Measurements from ENCODE around the gene PCK1. TPM values are rescaled to one million over a fixed set of nuclear protein-coding genes. Genes with fewer than 3 reads are reported as not detected.

The PCK1 gene
- total and polyA plus RNA-seq, 4 donors, result 0.21 to 49.2 (median 0.54) TPM

- H3K36me3 ChIP-seq (ENCODE audit: control insufficient read depth in 1 of 2, insufficient read depth in 2 of 2, low read length in 1 of 2), result no peaks in the 10 kb centered on the region
- H3K4me1 ChIP-seq (ENCODE audit: control insufficient read depth in 1 of 2, insufficient read depth in 2 of 2, low read length in 2 of 2), result no peaks in the 10 kb centered on the region
- DNase-seq, result peak; percentile 82 to 91
- no peaks in the 10 kb centered on the region for H3K27me3 ChIP-seq (ENCODE audit: control insufficient read depth in 1 of 2, insufficient read depth in 2 of 2, low read length in 1 of 2)
- 22 to 27% methylated on average over 34 to 39 of the region's 39 CpGs for WGBS, 2 donors
- no peaks in the 10 kb centered on the region for H3K9me3 ChIP-seq (ENCODE audit: control insufficient read depth, low read length)
- ATAC-seq (ENCODE audit: low FRiP score), result peak; percentile 83
- H3K4me3 ChIP-seq (ENCODE audit: low read length in 2 of 2), result no peak overlapping the region
- H3K27ac ChIP-seq (ENCODE audit: low read depth in 1 of 2, low read length in 2 of 2), result no peak overlapping the region
- intact Hi-C loops (cut with DNase I), result loop anchor here (1.0 to 10.0 kb wide), 4 partner anchors 212 to 1098 kb away; partner anchors contain the start of gene NPEPL1 (in 1 of the 2)
Observed at GRCh38 chr20:57596998-57597939, 36.4 kb downstream of the PCK1 start.

GRCh38 chr20:57598060-57598459 is 37.1 kb downstream of the PCK1 start:
- intact Hi-C loops (cut with DNase I), result loop anchor here (10.0 kb wide), 2 partner anchors 213 to 1097 kb away; partner anchors contain the start of gene NPEPL1 (in 1 of the 2)

GRCh38 chr20:57598491-57598890 is 37.6 kb downstream of the PCK1 start:
- H3K9me3 ChIP-seq (ENCODE audit: control insufficient read depth, low read length), result no peaks in the 10 kb centered on the region
- ATAC-seq (ENCODE audit: low FRiP score) (no peak), DNase-seq (peak in 1 of 2 donors; percentile 17)
- H3K27me3 ChIP-seq (ENCODE audit: control insufficient read depth in 1 of 2, insufficient read depth in 2 of 2, low read length in 1 of 2), result no peaks in the 10 kb centered on the region
- no peaks in the 10 kb centered on the region for H3K36me3 ChIP-seq (ENCODE audit: control insufficient read depth in 1 of 2, insufficient read depth in 2 of 2, low read length in 1 of 2)
- no peaks in the 10 kb centered on the region for H3K4me1 ChIP-seq (ENCODE audit: control insufficient read depth in 1 of 2, insufficient read depth in 2 of 2, low read length in 2 of 2)
- intact Hi-C loops (cut with DNase I), result loop anchor here (10.0 kb wide), 2 partner anchors 214 to 1096 kb away; partner anchors contain the start of gene NPEPL1 (in 1 of the 2)
- no peak overlapping the region for H3K27ac ChIP-seq (ENCODE audit: low read depth in 1 of 2, low read length in 2 of 2)
- H3K4me3 ChIP-seq (ENCODE audit: low read length in 2 of 2), result no peak overlapping the region
- 89 to 91% methylated on average over 5 of the region's 5 CpGs for WGBS, 2 donors

More at GRCh38 chr20:57598060-57598459, 37.1 kb downstream of the PCK1 start:
- Histone ChIP-seq H3K9me3 (ENCODE audit: control insufficient read depth, low read length) (no peaks in the 10 kb centered on the region), H3K27me3 (ENCODE audit: control insufficient read depth in 1 of 2, insufficient read depth in 2 of 2, low read length in 1 of 2) (no peaks in the 10 kb centered on the region), H3K4me3 (ENCODE audit: low read length in 2 of 2) (no peak overlapping the region), H3K4me1 (ENCODE audit: control insufficient read depth in 1 of 2, insufficient read depth in 2 of 2, low read length in 2 of 2) (no peaks in the 10 kb centered on the region), H3K27ac (ENCODE audit: low read depth in 1 of 2, low read length in 2 of 2) (no peak overlapping the region), H3K36me3 (ENCODE audit: control insufficient read depth in 1 of 2, insufficient read depth in 2 of 2, low read length in 1 of 2) (no peaks in the 10 kb centered on the region)
- ATAC-seq (ENCODE audit: low FRiP score), result no peak
- DNase-seq, result peak in 1 of 2 donors; percentile 23
- 75 to 84% methylated on average over 7 to 10 of the region's 10 CpGs for WGBS, 2 donors

- H3K9me3 ChIP-seq (ENCODE audit: control insufficient read depth, low read length), result no peaks in the 10 kb centered on the region
- no peaks in the 10 kb centered on the region for H3K36me3 ChIP-seq (ENCODE audit: control insufficient read depth in 1 of 2, insufficient read depth in 2 of 2, low read length in 1 of 2)
- no peak overlapping the region for H3K4me3 ChIP-seq (ENCODE audit: low read length in 2 of 2)
- H3K27me3 ChIP-seq (ENCODE audit: control insufficient read depth in 1 of 2, insufficient read depth in 2 of 2, low read length in 1 of 2), result no peaks in the 10 kb centered on the region
- ATAC-seq (ENCODE audit: low FRiP score), result no peak
- 91 to 96% methylated on average over 13 of the region's 13 CpGs for WGBS, 2 donors
- intact Hi-C loops (cut with DNase I), result no loop called here
- H3K27ac ChIP-seq (ENCODE audit: low read depth in 1 of 2, low read length in 2 of 2), result no peak overlapping the region
- peak in 1 of 2 donors; percentile 33 for DNase-seq
- H3K4me1 ChIP-seq (ENCODE audit: control insufficient read depth in 1 of 2, insufficient read depth in 2 of 2, low read length in 2 of 2), result no peaks in the 10 kb centered on the region
Observed at GRCh38 chr20:57600320-57601210, 39.7 kb downstream of the PCK1 start.

- Histone ChIP-seq H3K4me3 (ENCODE audit: low read length in 2 of 2) (no peak overlapping the region), H3K36me3 (ENCODE audit: control insufficient read depth in 1 of 2, insufficient read depth in 2 of 2, low read length in 1 of 2) (no peaks in the 10 kb centered on the region), H3K4me1 (ENCODE audit: control insufficient read depth in 1 of 2, insufficient read depth in 2 of 2, low read length in 2 of 2) (no peaks in the 10 kb centered on the region), H3K27me3 (ENCODE audit: control insufficient read depth in 1 of 2, insufficient read depth in 2 of 2, low read length in 1 of 2) (no peaks in the 10 kb centered on the region), H3K27ac (ENCODE audit: low read depth in 1 of 2, low read length in 2 of 2) (no peak overlapping the region), H3K9me3 (ENCODE audit: control insufficient read depth, low read length) (no peaks in the 10 kb centered on the region)
- 84 to 89% methylated on average over 2 of the region's 2 CpGs for WGBS, 2 donors
- ATAC-seq (ENCODE audit: low FRiP score), result no peak
- DNase-seq, result no peak
- intact Hi-C loops (cut with DNase I), result no loop called here
Observed at GRCh38 chr20:57601211-57601570, 40.3 kb downstream of the PCK1 start.

GRCh38 chr20:57601737-57602136 is 40.8 kb downstream of the PCK1 start:
- Histone ChIP-seq H3K4me3 (ENCODE audit: low read length in 2 of 2) (no peak overlapping the region), H3K27ac (ENCODE audit: low read depth in 1 of 2, low read length in 2 of 2) (no peak overlapping the region), H3K4me1 (ENCODE audit: control insufficient read depth in 1 of 2, insufficient read depth in 2 of 2, low read length in 2 of 2) (no peaks in the 10 kb centered on the region), H3K9me3 (ENCODE audit: control insufficient read depth, low read length) (no peaks in the 10 kb centered on the region), H3K36me3 (ENCODE audit: control insufficient read depth in 1 of 2, insufficient read depth in 2 of 2, low read length in 1 of 2) (no peaks in the 10 kb centered on the region), H3K27me3 (ENCODE audit: control insufficient read depth in 1 of 2, insufficient read depth in 2 of 2, low read length in 1 of 2) (no peaks in the 10 kb centered on the region)
- WGBS, 2 donors, result 93 to 95% methylated on average over 5 of the region's 5 CpGs
- no peak for DNase-seq
- ATAC-seq (ENCODE audit: low FRiP score), result no peak
- intact Hi-C loops (cut with DNase I), result no loop called here

- intact Hi-C loops (cut with DNase I), result no loop called here
- ATAC-seq (ENCODE audit: low FRiP score) (no peak), DNase-seq (no peak)
- Histone ChIP-seq H3K4me3 (ENCODE audit: low read length in 2 of 2) (no peak overlapping the region), H3K9me3 (ENCODE audit: control insufficient read depth, low read length) (no peaks in the 10 kb centered on the region), H3K36me3 (ENCODE audit: control insufficient read depth in 1 of 2, insufficient read depth in 2 of 2, low read length in 1 of 2) (no peaks in the 10 kb centered on the region), H3K27me3 (ENCODE audit: control insufficient read depth in 1 of 2, insufficient read depth in 2 of 2, low read length in 1 of 2) (no peaks in the 10 kb centered on the region), H3K27ac (ENCODE audit: low read depth in 1 of 2, low read length in 2 of 2) (no peak overlapping the region), H3K4me1 (ENCODE audit: control insufficient read depth in 1 of 2, insufficient read depth in 2 of 2, low read length in 2 of 2) (no peaks in the 10 kb centered on the region)
- 94 to 96% methylated on average over 10 of the region's 10 CpGs for WGBS, 2 donors
Observed at GRCh38 chr20:57603120-57603519, 42.2 kb downstream of the PCK1 start.

GRCh38 chr20:57605045-57605444 is 44.1 kb downstream of the PCK1 start:
- Histone ChIP-seq H3K36me3 (ENCODE audit: control insufficient read depth in 1 of 2, insufficient read depth in 2 of 2, low read length in 1 of 2) (no peaks in the 10 kb centered on the region), H3K4me3 (ENCODE audit: low read length in 2 of 2) (no peak overlapping the region), H3K4me1 (ENCODE audit: control insufficient read depth in 1 of 2, insufficient read depth in 2 of 2, low read length in 2 of 2) (no peaks in the 10 kb centered on the region), H3K27ac (ENCODE audit: low read depth in 1 of 2, low read length in 2 of 2) (no peak overlapping the region), H3K27me3 (ENCODE audit: control insufficient read depth in 1 of 2, insufficient read depth in 2 of 2, low read length in 1 of 2) (no peaks in the 10 kb centered on the region), H3K9me3 (ENCODE audit: control insufficient read depth, low read length) (no peaks in the 10 kb centered on the region)
- intact Hi-C loops (cut with DNase I), result no loop called here
- DNase-seq, result no peak
- WGBS, 2 donors, result 87 to 89% methylated on average over 5 of the region's 5 CpGs
- no peak for ATAC-seq (ENCODE audit: low FRiP score)
